PC-3 (cell line): ENCODE data around the gene FLNC.

Source experiments
- EZH2 ChIP-seq: fragments of 300-600 bp; sonication (generic); IDR thresholded peaks from one replicate; pipeline ENCODE4 v1.6.1; 2017; ENCODE audit warnings: antibody characterized with exemption, mild to moderate bottlenecking, low read length; ENCODE audit not compliant: unreplicated experiment
- TF ChIP-seq, protein P1 (sequence below): fragments of 300-600 bp; sonication (generic); conservative IDR thresholded peaks from 2 replicates; pipeline ENCODE4 v1.5.1; 2017; ENCODE audit warnings: antibody characterized with exemption, low read depth, mild to moderate bottlenecking, low read length

DNA sequence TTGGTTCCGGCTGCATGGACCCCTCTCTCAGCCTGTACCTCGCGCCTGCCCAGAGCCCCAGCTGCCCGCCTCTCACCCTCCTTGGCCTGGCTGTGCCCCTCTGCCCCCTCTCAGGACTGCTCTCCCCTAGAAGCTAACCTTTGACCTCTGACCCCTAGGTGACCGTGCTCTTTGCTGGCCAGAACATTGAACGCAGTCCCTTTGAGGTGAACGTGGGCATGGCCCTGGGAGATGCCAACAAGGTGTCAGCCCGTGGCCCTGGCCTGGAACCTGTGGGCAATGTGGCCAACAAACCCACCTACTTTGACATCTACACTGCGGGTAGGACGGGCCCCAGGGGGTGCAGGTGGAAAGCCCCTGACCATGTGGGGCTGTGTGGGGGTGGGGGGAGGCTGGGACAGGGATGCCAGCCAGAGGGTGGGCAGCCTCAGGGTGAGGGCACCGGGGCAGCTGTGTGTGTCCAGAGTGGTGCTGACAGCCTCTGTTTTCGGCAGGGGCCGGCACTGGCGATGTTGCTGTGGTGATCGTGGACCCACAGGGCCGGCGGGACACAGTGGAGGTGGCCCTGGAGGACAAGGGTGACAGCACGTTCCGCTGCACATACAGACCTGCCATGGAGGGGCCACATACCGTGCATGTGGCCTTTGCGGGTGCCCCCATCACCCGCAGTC lies 8.0 kb downstream of the FLNC start:
- TF ChIP-seq, protein P1, sequence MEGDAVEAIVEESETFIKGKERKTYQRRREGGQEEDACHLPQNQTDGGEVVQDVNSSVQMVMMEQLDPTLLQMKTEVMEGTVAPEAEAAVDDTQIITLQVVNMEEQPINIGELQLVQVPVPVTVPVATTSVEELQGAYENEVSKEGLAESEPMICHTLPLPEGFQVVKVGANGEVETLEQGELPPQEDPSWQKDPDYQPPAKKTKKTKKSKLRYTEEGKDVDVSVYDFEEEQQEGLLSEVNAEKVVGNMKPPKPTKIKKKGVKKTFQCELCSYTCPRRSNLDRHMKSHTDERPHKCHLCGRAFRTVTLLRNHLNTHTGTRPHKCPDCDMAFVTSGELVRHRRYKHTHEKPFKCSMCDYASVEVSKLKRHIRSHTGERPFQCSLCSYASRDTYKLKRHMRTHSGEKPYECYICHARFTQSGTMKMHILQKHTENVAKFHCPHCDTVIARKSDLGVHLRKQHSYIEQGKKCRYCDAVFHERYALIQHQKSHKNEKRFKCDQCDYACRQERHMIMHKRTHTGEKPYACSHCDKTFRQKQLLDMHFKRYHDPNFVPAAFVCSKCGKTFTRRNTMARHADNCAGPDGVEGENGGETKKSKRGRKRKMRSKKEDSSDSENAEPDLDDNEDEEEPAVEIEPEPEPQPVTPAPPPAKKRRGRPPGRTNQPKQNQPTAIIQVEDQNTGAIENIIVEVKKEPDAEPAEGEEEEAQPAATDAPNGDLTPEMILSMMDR, result no peak
- TF ChIP-seq EZH2, result no peak
